ENCODE measurements around the gene MTSS2.

DNA sequence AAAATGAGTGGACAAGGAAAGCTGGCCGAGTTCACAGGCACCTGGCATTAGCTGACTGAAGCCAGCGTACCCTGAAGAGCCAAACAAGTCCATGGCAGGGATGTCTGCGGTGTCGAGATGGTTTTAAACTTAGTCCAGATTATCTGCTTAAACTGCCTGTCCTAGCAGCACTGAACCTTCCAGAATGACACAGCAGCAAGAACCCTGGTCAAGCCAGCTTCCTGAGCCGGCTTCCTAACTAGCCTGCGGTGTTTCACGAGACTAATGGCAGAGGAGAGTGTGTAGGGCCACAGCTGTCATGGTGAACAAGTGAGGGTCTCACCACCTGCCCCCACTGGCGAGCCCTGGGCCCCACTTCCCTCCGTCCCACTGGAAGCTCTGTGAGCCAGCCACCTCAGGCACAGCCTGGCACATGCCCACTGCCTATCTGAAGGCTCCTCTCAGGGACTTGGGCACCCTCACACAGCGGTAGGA lies 28.8 kb upstream of the MTSS2 start:
- TF ChIP-seq, protein P1, sequence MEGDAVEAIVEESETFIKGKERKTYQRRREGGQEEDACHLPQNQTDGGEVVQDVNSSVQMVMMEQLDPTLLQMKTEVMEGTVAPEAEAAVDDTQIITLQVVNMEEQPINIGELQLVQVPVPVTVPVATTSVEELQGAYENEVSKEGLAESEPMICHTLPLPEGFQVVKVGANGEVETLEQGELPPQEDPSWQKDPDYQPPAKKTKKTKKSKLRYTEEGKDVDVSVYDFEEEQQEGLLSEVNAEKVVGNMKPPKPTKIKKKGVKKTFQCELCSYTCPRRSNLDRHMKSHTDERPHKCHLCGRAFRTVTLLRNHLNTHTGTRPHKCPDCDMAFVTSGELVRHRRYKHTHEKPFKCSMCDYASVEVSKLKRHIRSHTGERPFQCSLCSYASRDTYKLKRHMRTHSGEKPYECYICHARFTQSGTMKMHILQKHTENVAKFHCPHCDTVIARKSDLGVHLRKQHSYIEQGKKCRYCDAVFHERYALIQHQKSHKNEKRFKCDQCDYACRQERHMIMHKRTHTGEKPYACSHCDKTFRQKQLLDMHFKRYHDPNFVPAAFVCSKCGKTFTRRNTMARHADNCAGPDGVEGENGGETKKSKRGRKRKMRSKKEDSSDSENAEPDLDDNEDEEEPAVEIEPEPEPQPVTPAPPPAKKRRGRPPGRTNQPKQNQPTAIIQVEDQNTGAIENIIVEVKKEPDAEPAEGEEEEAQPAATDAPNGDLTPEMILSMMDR (IDR thresholded peaks at IDR 0.05) = no peak
- no peak for TF ChIP-seq POLR2A (IDR thresholded peaks at IDR 0.05)

All from stomach (tissue), 4 donors.